H9 (cell line): ENCODE results near the gene PTGER3. TPM values are rescaled to one million over a fixed set of nuclear protein-coding genes. Genes with fewer than 3 reads are reported as not detected.

ENCODE experiments used
- DNase-seq: peaks from one replicate; pipeline ENCODE4 v3.0.0-alpha.2; 2017
- H2AFZ ChIP-seq: one replicate; pipeline ENCODE4 v1.6.1; 2013; ENCODE audit warnings: mild to moderate bottlenecking, low read length, control low read depth, moderate library complexity
- H2AK5ac ChIP-seq: 2 replicates; pipeline ENCODE4 v1.6.1; 2013; ENCODE audit warnings: low read length, control low read depth, mixed read lengths; ENCODE audit not compliant: insufficient read length
- H2BK120ac ChIP-seq: one replicate; pipeline ENCODE4 v1.6.1; 2013; ENCODE audit warnings: low read depth, mild to moderate bottlenecking, low read length, control low read depth, inconsistent platforms; ENCODE audit not compliant: poor library complexity, severe bottlenecking
- H2BK12ac ChIP-seq: 2 replicates; pipeline ENCODE4 v1.6.1; 2013; ENCODE audit warnings: low read length, control low read depth, mixed read lengths, low read depth; ENCODE audit not compliant: insufficient read length
- H2BK15ac ChIP-seq: 2 replicates; pipeline ENCODE4 v1.6.1; 2013; ENCODE audit warnings: low read depth, low read length, control low read depth
- H2BK20ac ChIP-seq: one replicate; pipeline ENCODE4 v1.6.1; 2013; ENCODE audit warnings: low read depth, mild to moderate bottlenecking, low read length, control low read depth, inconsistent platforms; ENCODE audit not compliant: poor library complexity, severe bottlenecking
- H2BK5ac ChIP-seq: 2 replicates; pipeline ENCODE4 v1.6.1; 2013; ENCODE audit warnings: low read length, control low read depth, mixed read lengths; ENCODE audit not compliant: insufficient read length
- H3K14ac ChIP-seq: 2 replicates; pipeline ENCODE4 v1.6.1; 2013; ENCODE audit warnings: low read length, control low read depth; ENCODE audit not compliant: insufficient read depth
- H3K18ac ChIP-seq: 2 replicates; pipeline ENCODE4 v1.6.1; 2013; ENCODE audit warnings: low read depth, mild to moderate bottlenecking, mixed read lengths, low read length, control low read depth; ENCODE audit not compliant: insufficient read length
- H3K23ac ChIP-seq: 2 replicates; pipeline ENCODE4 v1.6.1; 2013; ENCODE audit warnings: low read length, control low read depth, mixed read lengths, low read depth; ENCODE audit not compliant: insufficient read length
- H3K23me2 ChIP-seq: 2 replicates; pipeline ENCODE4 v1.6.1; 2013; ENCODE audit warnings: low read depth, mild to moderate bottlenecking, mixed read lengths, low read length, control low read depth; ENCODE audit not compliant: insufficient read length, poor library complexity, severe bottlenecking
- H3K27ac ChIP-seq: 2 replicates; pipeline ENCODE4 v1.5.1; 2013; ENCODE audit warnings: low read length, control low read depth, mixed read lengths, low read depth; ENCODE audit not compliant: insufficient read length
- H3K27me3 ChIP-seq: 2 replicates; pipeline ENCODE4 v1.6.1; 2013; ENCODE audit warnings: low read length, control low read depth, inconsistent platforms; ENCODE audit not compliant: insufficient read depth
- H3K4ac ChIP-seq: 2 replicates; pipeline ENCODE4 v1.6.1; 2013; ENCODE audit warnings: low read depth, mild to moderate bottlenecking, control low read depth, inconsistent platforms, low read length, moderate library complexity
- H3K4me1 ChIP-seq: 2 replicates; pipeline ENCODE4 v1.6.1; 2013; ENCODE audit warnings: low read length, control low read depth, inconsistent platforms; ENCODE audit not compliant: insufficient read depth
- H3K4me2 ChIP-seq: 2 replicates; pipeline ENCODE4 v1.6.1; 2013; ENCODE audit warnings: low read length, control low read depth, mixed read lengths; ENCODE audit not compliant: insufficient read length, insufficient read depth
- H3K56ac ChIP-seq: 2 replicates; pipeline ENCODE4 v1.6.1; 2013; ENCODE audit warnings: low read depth, mild to moderate bottlenecking, mixed read lengths, low read length, control low read depth; ENCODE audit not compliant: insufficient read length
- H3K79me1 ChIP-seq: 2 replicates; pipeline ENCODE4 v1.6.1; 2013; ENCODE audit warnings: low read depth, mild to moderate bottlenecking, moderate library complexity, low read length, control low read depth, inconsistent platforms; ENCODE audit not compliant: insufficient read depth, poor library complexity, severe bottlenecking
- H3K79me2 ChIP-seq: 2 replicates; pipeline ENCODE4 v1.6.1; 2013; ENCODE audit warnings: low read length, control low read depth, inconsistent platforms; ENCODE audit not compliant: insufficient read depth
- H3K9ac ChIP-seq: 2 replicates; pipeline ENCODE4 v1.6.1; 2013; ENCODE audit warnings: low read length, control low read depth, mixed read lengths; ENCODE audit not compliant: insufficient read length; ENCODE audit errors: extremely low read depth
- H3K9me3 ChIP-seq: one replicate; pipeline ENCODE4 v1.6.1; 2013; ENCODE audit warnings: low read depth, low read length, inconsistent platforms; ENCODE audit not compliant: control insufficient read depth
- H3T11ph ChIP-seq: one replicate; pipeline ENCODE4 v1.6.1; 2013; ENCODE audit warnings: mild to moderate bottlenecking, low read length, control low read depth, inconsistent platforms
- H4K20me1 ChIP-seq: one replicate; pipeline ENCODE4 v1.6.1; 2013; ENCODE audit not compliant: control insufficient read depth, insufficient read length, insufficient read depth
- H4K5ac ChIP-seq: 2 replicates; pipeline ENCODE4 v1.6.1; 2013; ENCODE audit warnings: low read depth, mild to moderate bottlenecking, mixed read lengths, low read length, control low read depth; ENCODE audit not compliant: insufficient read length
- H4K8ac ChIP-seq: replicated peaks from 2 replicates; pipeline ENCODE4 v1.6.1; 2013; ENCODE audit warnings: low read length, control low read depth, mixed read lengths, low read depth; ENCODE audit not compliant: insufficient read length
- H4K91ac ChIP-seq: 2 replicates; pipeline ENCODE4 v1.6.1; 2013; ENCODE audit warnings: low read depth, mild to moderate bottlenecking, moderate library complexity, mixed read lengths, low read length, control low read depth; ENCODE audit not compliant: insufficient read length
- H3K27ac Mint-ChIP-seq, 3 experiments: 2 replicates in 2 of 3; 3 replicates in 1 of 3; pipeline ENCODE4 v1.8.0; 2020 to 2021; ENCODE audit warnings: mixed read lengths in 3 of 3, mild to moderate bottlenecking in 1 of 3, moderate library complexity in 1 of 3
- H3K27me3 Mint-ChIP-seq: 2 replicates; pipeline ENCODE4 v1.8.0; 2021; ENCODE audit warnings: low read depth, mild to moderate bottlenecking, moderate library complexity, mixed read lengths
- H3K36me3 Mint-ChIP-seq, 3 experiments: 2 replicates in 2 of 3; 3 replicates in 1 of 3; pipeline ENCODE4 v1.8.0; 2020 to 2021; ENCODE audit warnings: low read depth in 3 of 3, mixed read lengths in 3 of 3; ENCODE audit not compliant: insufficient read depth in 1 of 3
- H3K4me1 Mint-ChIP-seq, 2 experiments: 2 replicates each; pipeline ENCODE4 v1.8.0; 2020; ENCODE audit warnings: mixed read lengths in 2 of 2
- H3K4me3 Mint-ChIP-seq, 2 experiments: 2 replicates in 1 of 2; 3 replicates in 1 of 2; pipeline ENCODE4 v1.8.0; 2020 to 2021; ENCODE audit warnings: mild to moderate bottlenecking in 2 of 2, mixed read lengths in 2 of 2, moderate library complexity in 1 of 2
- H3K9me3 Mint-ChIP-seq, 2 experiments: 2 replicates in 1 of 2; 3 replicates in 1 of 2; pipeline ENCODE4 v1.8.0; 2020; ENCODE audit warnings: mild to moderate bottlenecking in 2 of 2, mixed read lengths in 2 of 2, moderate library complexity in 1 of 2
- CTCF ChIP-seq: fragments of 200-600 bp; sonication (generic); conservative IDR thresholded peaks from 3 replicates; pipeline ENCODE4 v1.8.0; 2021; ENCODE audit warnings: antibody characterized with exemption, mild to moderate bottlenecking
- WGBS: extraction: QIAGEN DNeasy Blood & Tissue Kit; methylation state at CpG from one replicate; pipeline ENCODE4 v1.1.7; 2013; ENCODE audit warnings: missing lambda C conversion rate, low lambda C conversion rate, mixed read lengths; ENCODE audit not compliant: insufficient read length; ENCODE audit errors: extremely low coverage; 5-methylcytosine and 5-hydroxymethylcytosine counted together
- total RNA-seq: library from RNA; stranded (reverse); gene quantifications from 2 replicates; pipeline ENCODE4 v1.2.1, GENCODE V29; 2021

Gene PTGER3
- total RNA-seq, 1 experiment from 2014 or later = 0.26 TPM

DNA sequence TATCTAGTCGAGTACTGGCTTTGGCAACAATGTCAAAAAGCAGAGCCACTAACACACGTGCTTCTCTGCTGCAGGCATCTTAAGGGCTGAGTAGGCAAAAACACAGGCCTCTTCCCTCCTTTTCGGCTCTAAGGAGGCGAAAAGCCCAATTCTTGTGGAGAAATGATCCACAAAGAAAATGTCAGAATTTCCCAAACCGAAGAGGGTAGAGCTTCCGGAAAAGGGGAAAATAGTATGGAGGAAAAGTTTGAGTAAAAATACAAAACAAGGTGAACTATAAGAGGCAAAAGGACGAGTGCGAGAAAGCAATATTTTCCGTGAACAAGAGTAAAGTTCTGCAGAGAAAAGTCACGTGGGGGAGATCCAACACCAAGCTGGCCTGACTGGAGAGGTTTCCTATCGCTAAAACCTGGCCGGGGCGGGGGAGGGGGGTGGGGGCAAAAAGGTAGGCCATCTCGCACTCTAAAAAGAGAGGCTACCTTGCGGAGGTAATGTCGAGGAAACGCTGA, 32.7 kb upstream of the PTGER3 start:
- Histone ChIP-seq H4K8ac (peak overlapping the region; percentile 41), H4K20me1 (no peaks in the 10 kb centered on the region), H3K79me1 (no peaks in the 10 kb centered on the region), H2BK15ac (no peak overlapping the region), H3K4me2 (peak overlapping the region; percentile 72), H2BK20ac (no peak overlapping the region), H3K27ac (no peak overlapping the region), H4K5ac (peak overlapping the region; percentile 96), H3K27me3 (no peaks in the 10 kb centered on the region), H3K18ac (peak overlapping the region; percentile 85), H3K4me1 (no peaks in the 10 kb centered on the region), H3K23me2 (no peaks in the 10 kb centered on the region), H3K14ac (peak overlapping the region; percentile 87), H2AFZ (no peak overlapping the region), H3T11ph (no peak overlapping the region), H3K56ac (peak overlapping the region; percentile 39), H2AK5ac (no peak overlapping the region), H2BK12ac (no peak overlapping the region), H4K91ac (no peak overlapping the region), H3K23ac (no peak overlapping the region), H2BK120ac (no peak overlapping the region), H3K79me2 (peaks cover 16% of the 10 kb centered on the region), H3K9ac (peak overlapping the region; percentile 100), H2BK5ac (peak overlapping the region; percentile 91), H3K4ac (no peak overlapping the region), H3K9me3 (no peaks in the 10 kb centered on the region)
- Mint-ChIP-seq H3K27me3 (peaks cover 32% of the 10 kb centered on the region), H3K4me1 (peaks cover 11 to 13% of the 10 kb centered on the region in 2 experiments), H3K9me3 (no peaks in the 10 kb centered on the region; a peak in 2 of 5 replicates), H3K27ac (peak overlapping the region; percentile 82 to 100 (median 100)), H3K4me3 (peak overlapping the region; percentile 98 to 99), H3K36me3 (peaks cover 22 to 35% (median 32%) of the 10 kb centered on the region in 3 experiments; a peak in 6 of 7 replicates)
- TF ChIP-seq CTCF = no peak
- DNase-seq = no peak
- no CpG with 5 or more reads among the region's 17 CpGs for WGBS
